Pancreas (tissue), 10 donors: ENCODE data around the gene FANCL. TPM values are rescaled to one million over a fixed set of nuclear protein-coding genes. Genes with fewer than 3 reads are reported as not detected.

Experiments
- ATAC-seq, 4 donors: fragments of 200-7000 bp; cut with Tn5 transposase; one replicate each; pipeline versions ENCODE4 v1.8.0 to v1.9.1; 2020; ENCODE audit warnings: mild to moderate bottlenecking in 4 of 4, moderate library complexity in 4 of 4
- DNase-seq, 6 donors: peaks; one replicate each; pipeline ENCODE4 v3.0.0-alpha.2; 2020
- FAIRE-seq: peaks from 2 replicates; lab custom pipeline; 2012; peaks lifted over from hg19 to GRCh38; lab: Jason Lieb, UNC
- H3K27ac ChIP-seq, 4 donors: fragments of 200-600 bp; sonication (generic); 1 replicate in 3 of 4; 2 replicates in 1 of 4; pipeline versions ENCODE4 v1.5.0 to v1.8.0; 2020
- H3K27me3 ChIP-seq, 4 donors: fragments of 200-600 bp; one replicate each; pipeline ENCODE4 v1.8.0; 2021
- H3K36me3 ChIP-seq, 3 donors: fragments of 200-600 bp; sonication (generic) in 1 of 3; one replicate each; pipeline versions ENCODE4 v1.5.0 to v1.8.0; 2020 to 2021
- H3K4me1 ChIP-seq, 3 donors: fragments of 200-600 bp; one replicate each; pipeline ENCODE4 v1.8.0; 2021
- H3K4me3 ChIP-seq, 4 donors: fragments of 200-600 bp; sonication (generic) in 2 of 4; one replicate each; pipeline versions ENCODE4 v1.5.0 to v1.8.0; 2020 to 2021
- H3K9me3 ChIP-seq, 4 donors: fragments of 200-600 bp; one replicate each; pipeline ENCODE4 v1.8.0; 2021
- WGBS, 2 donors: extraction: QIAGEN DNeasy Blood & Tissue Kit; methylation state at CpG; one replicate each; pipeline ENCODE4 v1.1.7; 2013; 5-methylcytosine and 5-hydroxymethylcytosine counted together
- intact Hi-C, 3 donors: fragments of 100-400 bp; cut with DNase I; formaldehyde crosslinking; loops; one replicate each; pipeline versions ENCODE4 v1.11.1 to v1.14.2; 2022
- polyA plus RNA-seq, 2 donors: library from polyadenylated mRNA; stranded (reverse); fragments of 200-250 nt; gene quantifications; one replicate each; pipeline ENCODE4 v1.2.3, GENCODE V29; 2013
- total RNA-seq, 6 donors: library from RNA; stranded (reverse); fragmentation: NEBNext Ultra II Directional in 4 of 6; extraction: Animal tissue kit (Norgen Biotek cat#: 25700) in 4 of 6; gene quantifications; one replicate each; pipeline versions ENCODE4 v1.2.1 to v1.2.4, GENCODE V29; 2021 to 2023
- TF ChIP-seq, protein P1 (sequence below), 4 donors: fragments of 200-600 bp; sonication (generic) in 3 of 4; IDR thresholded peaks; one replicate each; pipeline versions ENCODE4 v1.5.0 to v1.8.0; 2021; ENCODE audit warnings: antibody characterized with exemption in 4 of 4
- donor health status: healthy with polysubstance abuse.
- donor health status: DM: no; HTN: no; CAD: no; lungs with moderate emphysema.
- donor health status: DM: no; HTN: no; CAD: no.
- donor health status: control.
- donor health status: control.
- donor health status: Bipolar disorder and iron deficiency.
- donor health status: DM: yes; HTN: yes; CAD: no.
- donor health status: DM: no; HTN: no; CAD: no.
- donor health status: DM: no; HTN: no; CAD: no.
- donor health status: DM: yes; HTN: yes; CAD: no.

The FANCL gene
- total and polyA plus RNA-seq, 8 donors, result 9.0 to 25.8 (median 12.6) TPM

GRCh38 chr2:58133395-58133794 is 107.7 kb downstream of the FANCL start:
- ATAC-seq (no peak), FAIRE-seq (no peak), DNase-seq (no peak)
- H3K27me3 ChIP-seq, result no peaks in the 10 kb centered on the region
- intact Hi-C loops, result no loop called here
- H3K27ac ChIP-seq, result no peak overlapping the region
- H3K4me3 ChIP-seq, result no peak overlapping the region
- no peaks in the 10 kb centered on the region for H3K9me3 ChIP-seq
- TF ChIP-seq, protein P1, sequence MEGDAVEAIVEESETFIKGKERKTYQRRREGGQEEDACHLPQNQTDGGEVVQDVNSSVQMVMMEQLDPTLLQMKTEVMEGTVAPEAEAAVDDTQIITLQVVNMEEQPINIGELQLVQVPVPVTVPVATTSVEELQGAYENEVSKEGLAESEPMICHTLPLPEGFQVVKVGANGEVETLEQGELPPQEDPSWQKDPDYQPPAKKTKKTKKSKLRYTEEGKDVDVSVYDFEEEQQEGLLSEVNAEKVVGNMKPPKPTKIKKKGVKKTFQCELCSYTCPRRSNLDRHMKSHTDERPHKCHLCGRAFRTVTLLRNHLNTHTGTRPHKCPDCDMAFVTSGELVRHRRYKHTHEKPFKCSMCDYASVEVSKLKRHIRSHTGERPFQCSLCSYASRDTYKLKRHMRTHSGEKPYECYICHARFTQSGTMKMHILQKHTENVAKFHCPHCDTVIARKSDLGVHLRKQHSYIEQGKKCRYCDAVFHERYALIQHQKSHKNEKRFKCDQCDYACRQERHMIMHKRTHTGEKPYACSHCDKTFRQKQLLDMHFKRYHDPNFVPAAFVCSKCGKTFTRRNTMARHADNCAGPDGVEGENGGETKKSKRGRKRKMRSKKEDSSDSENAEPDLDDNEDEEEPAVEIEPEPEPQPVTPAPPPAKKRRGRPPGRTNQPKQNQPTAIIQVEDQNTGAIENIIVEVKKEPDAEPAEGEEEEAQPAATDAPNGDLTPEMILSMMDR (IDR thresholded peaks at IDR 0.05), result no peak
- H3K36me3 ChIP-seq, result no peaks in the 10 kb centered on the region
- H3K4me1 ChIP-seq, result peaks cover 0 to 13% (median 3%) of the 10 kb centered on the region in 3 donors

DNA sequence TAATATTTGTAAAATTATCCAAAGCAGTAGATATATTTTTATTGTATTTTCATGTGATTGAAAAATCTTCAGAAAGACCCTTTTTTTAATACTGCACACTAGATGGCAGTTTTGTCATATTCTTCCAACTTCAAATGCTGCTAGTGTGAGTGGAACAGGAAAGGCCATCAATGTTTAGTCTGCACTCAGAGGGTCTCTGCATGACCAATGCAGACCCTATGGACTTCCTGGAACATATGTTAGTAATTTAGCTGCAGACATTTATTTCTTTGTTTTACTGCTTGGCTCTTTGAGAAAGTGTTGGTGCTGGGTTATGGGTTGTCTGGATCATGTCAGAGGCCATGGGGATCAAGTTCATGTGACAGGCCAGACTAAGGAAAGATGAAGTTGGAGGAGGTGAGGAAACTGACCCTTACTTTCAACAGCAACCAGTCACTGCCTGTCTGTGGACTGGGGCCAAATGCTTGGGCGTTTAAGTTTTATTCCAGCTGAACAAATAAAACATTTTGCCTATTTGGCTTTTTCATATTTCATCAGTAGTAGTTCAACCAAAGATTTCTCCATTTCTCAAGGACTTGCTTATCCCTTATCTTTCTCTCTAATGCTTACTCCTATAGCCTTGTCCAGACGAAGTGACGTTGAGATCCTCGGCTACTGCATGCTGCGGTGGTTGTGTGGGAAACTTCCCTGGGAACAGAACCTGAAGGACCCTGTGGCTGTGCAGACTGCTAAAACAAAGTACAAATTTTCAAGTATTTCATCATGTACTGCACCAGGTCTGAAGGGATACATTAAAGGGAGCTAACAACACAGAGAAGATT is 109.7 kb downstream of the FANCL start:
- Histone ChIP-seq H3K4me1 (peaks cover 0 to 13% (median 3%) of the 10 kb centered on the region in 3 donors), H3K4me3 (no peak overlapping the region), H3K36me3 (no peaks in the 10 kb centered on the region), H3K27ac (peak overlapping the region in 1 of 4 donors; percentile 30), H3K27me3 (no peaks in the 10 kb centered on the region), H3K9me3 (no peaks in the 10 kb centered on the region)
- TF ChIP-seq, protein P1 (IDR thresholded peaks at IDR 0.05), result no peak
- DNase-seq (peak in 5 of 6 donors; percentile 35 to 79 (median 52)), FAIRE-seq (no peak), ATAC-seq (peak; percentile 81 to 92 (median 91))
- WGBS, 2 donors, result 21 to 24% methylated on average over 5 of the region's 5 CpGs
- intact Hi-C loops, result no loop called here

- no peak for ATAC-seq
- 90 to 98% methylated on average over 2 of the region's 2 CpGs for WGBS, 2 donors
Measured at GRCh38 chr2:58130238-58130637, 110.9 kb downstream of the FANCL start.

DNA sequence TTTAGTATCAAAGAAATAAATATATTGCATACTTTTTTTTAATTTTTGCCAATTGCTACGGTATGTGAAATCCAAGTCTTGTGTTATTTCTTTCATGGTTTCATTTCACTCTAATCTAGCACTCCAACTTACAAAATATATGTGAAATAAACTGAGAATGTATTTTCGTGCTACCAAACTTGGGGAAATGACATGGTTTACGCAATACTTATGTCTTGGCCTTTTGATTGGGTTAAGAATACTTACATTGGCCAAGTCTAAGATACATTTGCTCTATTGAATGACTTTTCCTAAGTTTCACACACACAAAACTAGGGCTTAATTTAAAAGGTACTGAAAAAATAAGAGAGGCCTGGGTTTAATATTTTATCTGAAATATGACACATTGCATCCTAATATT is 114.0 kb downstream of the FANCL start:
- 96 to 97% methylated on average over 3 of the region's 3 CpGs for WGBS, 2 donors
- no peak for DNase-seq
- H3K27ac ChIP-seq, result no peak overlapping the region
- H3K36me3 ChIP-seq, result peaks cover 0 to 5% (median 0%) of the 10 kb centered on the region in 3 donors
- TF ChIP-seq, protein P1 (IDR thresholded peaks at IDR 0.05), result no peak
- no peaks in the 10 kb centered on the region for H3K27me3 ChIP-seq
- H3K9me3 ChIP-seq, result no peaks in the 10 kb centered on the region
- intact Hi-C loops, result no loop called here
- FAIRE-seq, result no peak
- peaks cover 0 to 8% (median 2%) of the 10 kb centered on the region in 3 donors for H3K4me1 ChIP-seq
- H3K4me3 ChIP-seq, result no peak overlapping the region
- no peak for ATAC-seq

More at GRCh38 chr2:58130238-58130637, 110.9 kb downstream of the FANCL start:
- Histone ChIP-seq H3K27me3 (no peaks in the 10 kb centered on the region), H3K4me1 (peaks cover 0 to 13% (median 3%) of the 10 kb centered on the region in 3 donors), H3K36me3 (no peaks in the 10 kb centered on the region), H3K9me3 (no peaks in the 10 kb centered on the region), H3K27ac (no peak overlapping the region), H3K4me3 (no peak overlapping the region)
- intact Hi-C loops, result no loop called here
- FAIRE-seq (no peak), DNase-seq (no peak)
- TF ChIP-seq, protein P1 (IDR thresholded peaks at IDR 0.05), result no peak

GRCh38 chr2:58122540-58122939 is 118.6 kb downstream of the FANCL start:
- peaks cover 0 to 5% (median 0%) of the 10 kb centered on the region in 3 donors for H3K36me3 ChIP-seq
- WGBS, 2 donors, result 97 to 98% methylated on average over 3 of the region's 3 CpGs
- no peaks in the 10 kb centered on the region for H3K9me3 ChIP-seq
- TF ChIP-seq, protein P1 (IDR thresholded peaks at IDR 0.05), result no peak
- no peaks in the 10 kb centered on the region for H3K27me3 ChIP-seq
- DNase-seq (no peak), FAIRE-seq (no peak), ATAC-seq (no peak)
- H3K4me3 ChIP-seq, result no peak overlapping the region
- no peak overlapping the region for H3K27ac ChIP-seq
- H3K4me1 ChIP-seq, result no peaks in the 10 kb centered on the region
- intact Hi-C loops, result no loop called here
